NOMO-1 treated with DMSO at 0.1 percent for 48 hours (cell line): Measurements from ENCODE around the gene SHC2.
"Not testable (repeated sequence)": the region's sequence is repeated elsewhere in the genome, so short reads cannot be mapped to it uniquely, and the experiment has no call there.

Source experiments
- DNase-seq: peaks from one replicate; lab custom pipeline; 2025; ENCODE audit not compliant: unreplicated experiment; lab: John Stamatoyannopoulos, UW

SHC2 gene

DNA sequence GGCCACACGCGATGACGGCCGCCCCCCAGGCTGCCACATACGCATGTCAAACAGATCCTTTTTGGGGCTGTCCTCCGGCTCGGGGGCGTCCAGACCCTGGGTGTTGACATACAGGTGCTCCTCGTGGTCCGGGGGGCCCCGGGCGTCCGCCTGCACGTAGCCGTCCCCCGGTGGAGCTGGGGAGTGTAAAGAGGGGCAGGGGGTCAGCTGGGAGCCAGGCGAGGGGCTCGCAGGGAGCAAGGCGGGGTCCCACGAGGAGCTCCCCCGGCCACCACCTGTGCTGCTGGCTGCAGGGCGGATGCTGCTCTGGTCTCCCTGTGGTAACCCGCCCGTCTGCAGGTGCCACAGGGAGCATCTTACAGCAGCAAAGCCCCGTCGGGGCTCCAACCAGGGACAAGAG is 35.8 kb downstream of the SHC2 start:
- no peak for DNase-seq

DNA sequence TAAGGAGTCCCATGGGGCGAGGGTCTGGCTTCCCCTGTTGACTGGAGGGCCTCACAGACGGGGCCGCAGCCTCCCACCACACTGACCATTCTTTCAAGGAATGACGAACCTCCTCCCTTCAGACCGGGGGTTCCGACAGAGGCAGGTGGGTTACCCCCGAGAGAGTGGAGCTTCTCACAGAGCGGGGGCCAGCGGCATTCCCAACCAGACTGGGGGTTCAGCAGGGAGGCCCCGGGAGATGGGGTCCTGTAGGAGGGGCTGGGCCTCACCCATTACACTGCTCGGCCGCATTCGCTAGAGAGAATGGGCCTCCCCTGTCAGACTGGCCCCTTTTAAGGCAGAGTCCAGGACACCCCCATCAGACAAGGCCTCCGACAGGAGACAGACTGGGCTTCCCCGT is 36.3 kb downstream of the SHC2 start:
- no peak for DNase-seq

DNA sequence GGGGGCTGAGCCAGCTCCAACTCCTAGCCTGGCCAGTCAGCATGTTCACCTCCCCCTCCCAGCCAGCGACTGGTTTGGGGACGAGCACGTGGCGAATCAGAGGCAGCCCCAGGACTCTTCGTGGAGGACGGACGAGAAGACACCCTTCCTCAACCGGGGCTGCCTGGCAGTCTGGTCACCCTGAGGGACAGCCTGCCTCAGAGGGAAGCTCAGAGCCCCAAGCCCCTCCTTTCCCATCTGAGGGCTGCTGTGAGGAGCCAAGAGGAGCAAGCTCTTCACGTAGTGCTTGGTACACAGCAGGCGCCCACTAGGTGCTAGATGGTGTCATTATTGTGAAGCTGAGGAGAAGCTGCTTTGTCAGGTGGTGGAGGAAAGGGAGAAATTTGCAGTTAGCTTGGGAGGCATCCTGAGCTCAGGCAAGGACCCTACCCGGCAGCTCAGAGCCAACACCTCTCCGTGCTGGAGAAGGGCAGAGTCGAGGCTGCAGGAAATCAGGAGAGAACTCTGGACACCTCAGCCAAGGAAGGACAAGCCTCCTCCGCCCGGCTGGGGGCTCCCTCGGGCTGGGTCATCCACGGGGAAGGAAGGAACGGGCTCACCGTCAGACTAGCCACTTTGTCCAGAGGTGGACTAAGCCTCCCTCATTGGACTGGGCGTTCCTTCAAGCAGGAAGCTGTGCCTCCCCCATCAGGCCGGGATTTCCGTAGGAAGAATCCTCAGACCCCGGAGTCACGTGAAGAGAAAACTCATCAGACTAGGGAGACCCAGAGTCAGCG is 37.0 kb downstream of the SHC2 start:
- DNase-seq = no peak

DNA sequence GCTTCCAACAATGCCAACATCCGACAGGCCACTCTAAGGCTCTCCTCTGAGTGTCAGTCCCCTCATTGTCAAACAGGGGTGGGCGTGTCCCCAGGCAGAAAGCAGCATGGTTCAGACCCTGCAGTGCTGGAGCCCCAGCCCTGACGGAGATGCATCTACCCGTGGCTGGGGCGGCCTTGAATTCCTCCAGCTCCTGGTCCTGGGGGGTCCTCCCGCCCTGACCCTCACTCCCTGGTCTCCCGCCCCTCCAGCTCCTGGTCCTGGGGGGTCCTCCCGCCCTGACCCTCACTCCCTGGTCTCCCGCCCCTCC is 38.0 kb downstream of the SHC2 start:
- DNase-seq = not testable (repeated sequence)

DNA sequence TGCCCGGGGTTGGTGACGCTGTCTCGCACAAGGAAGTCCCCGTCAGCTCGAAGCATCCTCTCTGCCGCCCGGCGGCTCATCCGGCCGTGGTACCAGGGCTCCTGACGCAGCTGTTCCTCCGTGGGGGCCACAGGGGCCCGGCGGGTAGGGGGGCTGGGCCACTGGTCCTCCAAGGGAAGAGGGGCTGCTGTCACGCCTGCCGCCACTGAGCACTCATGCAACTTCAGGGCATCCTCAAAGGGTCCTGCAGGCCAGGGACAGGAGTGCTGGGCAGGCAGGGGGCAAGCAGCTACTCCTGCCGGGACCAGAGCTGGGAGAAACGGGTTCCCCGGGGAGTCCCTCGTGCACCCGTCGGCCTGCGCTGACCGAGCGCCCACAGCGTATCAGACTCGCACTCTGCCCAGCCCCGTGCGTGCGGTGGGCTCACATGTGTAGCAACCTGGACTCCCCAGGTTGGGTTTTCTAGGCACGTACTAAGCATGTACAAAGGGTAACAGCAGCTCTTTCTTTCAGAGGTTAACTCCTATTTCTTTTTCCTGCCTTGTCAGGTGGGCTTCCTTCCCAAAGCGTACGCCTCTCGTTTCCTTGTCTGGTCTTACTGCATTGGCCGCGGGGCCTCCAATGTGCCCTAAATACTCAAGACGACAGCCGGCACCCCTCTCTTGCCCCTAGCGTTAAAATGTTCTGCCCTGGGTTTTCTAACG is 38.5 kb downstream of the SHC2 start:
- no peak for DNase-seq

DNA sequence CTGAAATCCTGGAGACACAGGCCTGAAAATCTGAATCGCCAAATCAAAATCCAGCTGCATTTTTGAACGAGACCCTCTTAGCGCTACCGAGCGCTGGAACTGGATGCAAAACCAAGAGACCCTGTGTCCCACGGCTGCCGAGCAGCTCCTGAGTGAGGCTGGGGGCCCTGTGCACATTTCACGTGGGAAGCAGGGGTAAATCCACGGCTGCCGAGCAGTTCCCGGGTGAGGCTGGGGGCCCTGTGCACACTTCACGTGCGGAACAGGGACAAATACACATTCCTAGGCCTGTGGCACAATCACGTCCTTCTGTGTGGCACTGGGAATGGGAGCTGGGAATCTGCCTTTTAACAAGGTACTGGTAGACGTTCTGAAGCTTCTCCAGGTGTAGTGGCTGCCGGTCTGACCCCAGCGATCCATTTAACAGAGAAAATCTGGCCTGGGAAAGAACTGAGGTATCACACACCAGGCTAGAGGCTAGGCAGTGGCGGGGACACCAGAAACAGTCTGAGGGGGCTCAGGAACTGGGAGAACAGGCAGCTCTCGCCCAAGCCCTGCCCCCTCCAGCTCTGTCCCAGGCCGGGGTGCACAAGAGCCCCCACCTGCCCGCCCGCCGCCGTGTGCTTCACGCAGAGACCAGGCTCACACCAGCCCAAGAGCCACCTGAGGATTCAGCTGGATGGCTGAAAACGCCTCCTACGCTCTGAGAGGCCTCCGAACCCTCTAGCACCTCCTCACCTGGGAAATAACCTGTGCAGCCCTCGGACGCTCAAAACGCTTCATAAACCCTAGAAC is 40.9 kb downstream of the SHC2 start:
- DNase-seq = no peak

DNA sequence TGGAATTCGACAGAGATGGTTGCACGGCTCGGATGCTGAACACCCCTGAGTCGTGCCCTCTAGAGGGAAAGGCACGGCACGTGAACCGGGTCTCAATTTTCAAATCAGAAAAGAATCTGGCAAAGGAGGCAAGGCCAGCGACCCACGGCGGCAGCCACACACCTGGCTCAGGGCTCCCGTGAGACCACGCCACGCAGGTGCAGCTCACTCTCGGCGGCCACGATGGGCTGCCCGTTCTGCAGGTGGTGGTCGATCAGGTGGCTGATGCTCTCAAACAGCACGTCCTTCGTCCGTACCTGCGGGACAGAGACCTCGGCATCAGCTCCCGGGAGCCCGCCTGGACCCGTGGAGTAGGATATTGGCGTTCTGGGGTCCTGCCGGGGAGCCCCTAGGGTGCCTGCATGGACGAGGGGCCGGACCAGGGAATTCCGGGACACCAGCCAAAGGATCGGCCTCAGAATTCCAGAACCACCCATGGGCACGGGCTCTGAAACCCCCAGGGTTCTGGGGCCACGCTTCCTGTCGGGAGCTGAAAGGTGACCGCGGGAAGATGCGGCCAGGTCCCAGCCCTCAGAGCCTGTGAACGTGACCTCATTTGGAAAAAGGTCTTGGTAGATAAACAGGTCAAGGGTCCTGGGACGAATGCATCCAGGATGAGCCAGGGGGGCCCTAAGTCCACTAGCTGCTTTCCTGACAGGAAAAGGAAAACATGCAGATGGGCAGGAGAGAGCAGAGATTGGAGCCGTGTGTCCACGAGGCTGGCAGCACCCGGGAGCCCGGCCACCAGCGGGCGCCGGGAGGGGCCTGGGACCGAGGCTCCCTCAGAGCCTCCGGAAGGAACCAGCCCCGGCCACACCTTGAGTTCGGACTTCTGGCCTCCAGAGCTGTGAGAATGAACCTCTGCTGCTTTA is 41.8 kb downstream of the SHC2 start:
- DNase-seq = no peak

DNA sequence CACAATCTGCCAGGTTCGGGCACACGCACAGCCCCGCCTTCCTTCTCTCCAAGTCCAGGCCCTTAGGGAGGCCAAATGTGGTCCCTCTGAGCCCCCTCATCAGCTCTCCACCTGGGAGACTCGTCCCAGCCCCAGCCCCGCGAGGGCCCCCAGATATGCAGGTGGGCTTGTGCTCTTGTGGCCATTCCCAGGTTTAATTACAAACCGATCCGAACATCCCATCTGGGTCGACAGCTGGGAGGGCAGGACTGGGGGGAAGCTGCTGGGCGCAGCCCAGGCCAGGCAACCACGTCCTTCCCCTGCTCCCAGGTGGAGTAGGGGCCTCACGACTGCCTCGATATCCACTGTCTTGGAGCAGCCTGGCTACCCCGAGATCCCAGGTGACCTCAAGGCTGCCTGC is 44.4 kb downstream of the SHC2 start:
- DNase-seq = no peak

DNA sequence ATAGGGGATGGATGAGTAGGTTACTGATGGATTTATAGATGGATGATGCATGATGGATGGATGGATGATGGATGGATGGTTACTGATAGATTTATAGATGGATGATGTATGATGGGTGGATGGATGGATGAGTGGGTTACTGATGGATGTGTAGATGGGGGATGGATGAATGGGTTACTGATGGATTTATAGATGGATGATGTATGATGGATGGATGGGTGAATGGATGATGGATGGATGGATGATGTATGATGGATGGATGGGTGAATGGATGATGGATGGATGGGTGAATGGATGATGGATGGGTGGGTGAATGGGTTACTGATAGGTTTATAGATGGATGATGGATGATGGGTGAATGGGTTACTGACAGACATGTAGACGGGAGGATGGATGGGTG is 45.5 kb downstream of the SHC2 start:
- DNase-seq = no peak

DNA sequence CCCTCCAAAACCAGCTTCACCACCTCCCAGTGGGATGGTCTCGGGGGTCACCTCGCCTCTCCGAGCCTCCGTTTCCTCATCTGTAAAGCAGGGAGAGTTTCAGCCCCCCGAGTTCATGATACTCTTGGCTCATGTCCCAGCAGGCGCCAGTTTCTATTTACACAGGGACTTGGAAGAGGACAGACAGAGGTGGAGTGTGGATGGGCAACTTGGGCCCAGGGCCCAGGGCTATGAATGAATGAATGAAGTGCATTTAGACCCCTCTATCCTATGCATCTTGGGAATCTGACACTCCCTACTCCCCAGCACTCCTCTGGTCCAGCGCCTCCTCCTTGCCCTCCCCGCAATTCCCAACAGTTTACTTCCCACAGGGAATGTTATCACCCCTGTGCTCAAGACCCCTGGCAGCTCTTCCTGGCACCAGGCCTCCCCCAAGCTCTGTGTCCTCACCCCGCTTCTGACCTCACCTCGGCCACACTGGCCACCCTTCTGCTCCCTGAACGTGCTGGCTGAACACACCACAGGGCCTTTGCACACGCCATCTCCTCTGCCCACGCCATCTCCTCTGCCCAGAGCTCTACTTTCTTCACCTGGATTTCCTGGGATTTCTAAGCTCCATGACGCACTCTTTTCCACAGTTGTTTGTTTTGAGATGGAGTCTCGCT is 46.9 kb downstream of the SHC2 start:
- no peak for DNase-seq

DNA sequence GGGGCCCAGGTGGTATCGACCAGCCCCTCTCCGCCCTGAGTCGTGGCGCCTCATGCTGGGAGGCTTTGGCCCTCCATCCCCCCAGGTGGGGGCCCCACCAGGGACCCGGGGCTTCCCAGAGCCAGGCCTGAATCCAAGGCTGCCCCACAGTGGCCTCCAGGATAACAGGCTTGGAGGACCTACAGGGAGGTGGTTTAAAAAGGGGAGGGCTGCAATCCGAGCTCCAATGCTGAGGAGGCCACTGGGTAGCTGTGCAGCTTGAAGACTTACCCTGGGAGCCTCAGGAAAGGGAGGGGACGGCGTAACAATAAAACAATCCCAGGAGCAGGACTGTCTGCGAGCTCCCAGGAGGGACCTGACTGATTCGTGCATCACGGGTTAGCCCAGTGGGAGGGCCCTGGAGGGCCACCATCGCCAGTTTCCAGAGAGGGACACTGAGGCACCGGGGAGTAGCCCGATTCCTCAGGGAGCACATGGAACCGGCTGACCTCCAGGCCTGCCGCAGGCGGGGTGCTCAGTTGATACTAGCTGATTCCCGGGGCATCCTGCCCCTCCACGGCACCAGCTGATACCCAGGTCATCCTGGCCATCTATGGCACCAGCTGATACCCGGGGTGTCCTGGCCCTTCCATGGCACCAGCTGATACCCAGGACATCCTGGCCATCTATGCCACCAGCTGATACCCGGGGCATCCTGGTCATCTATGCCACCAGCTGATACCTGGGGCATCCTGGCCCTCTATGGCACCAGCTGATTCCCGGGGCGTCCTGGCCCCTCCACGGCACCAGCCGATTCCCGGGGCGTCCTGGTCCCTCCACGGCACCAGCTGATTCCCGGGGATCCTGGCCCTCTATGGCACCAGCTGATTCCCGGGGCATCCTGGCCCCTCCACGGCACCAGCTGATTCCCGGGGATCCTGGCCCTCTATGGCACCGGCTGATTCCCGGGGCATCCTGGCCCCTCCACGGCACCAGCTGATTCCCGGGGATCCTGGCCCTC is 48.2 kb downstream of the SHC2 start:
- no peak for DNase-seq

DNA sequence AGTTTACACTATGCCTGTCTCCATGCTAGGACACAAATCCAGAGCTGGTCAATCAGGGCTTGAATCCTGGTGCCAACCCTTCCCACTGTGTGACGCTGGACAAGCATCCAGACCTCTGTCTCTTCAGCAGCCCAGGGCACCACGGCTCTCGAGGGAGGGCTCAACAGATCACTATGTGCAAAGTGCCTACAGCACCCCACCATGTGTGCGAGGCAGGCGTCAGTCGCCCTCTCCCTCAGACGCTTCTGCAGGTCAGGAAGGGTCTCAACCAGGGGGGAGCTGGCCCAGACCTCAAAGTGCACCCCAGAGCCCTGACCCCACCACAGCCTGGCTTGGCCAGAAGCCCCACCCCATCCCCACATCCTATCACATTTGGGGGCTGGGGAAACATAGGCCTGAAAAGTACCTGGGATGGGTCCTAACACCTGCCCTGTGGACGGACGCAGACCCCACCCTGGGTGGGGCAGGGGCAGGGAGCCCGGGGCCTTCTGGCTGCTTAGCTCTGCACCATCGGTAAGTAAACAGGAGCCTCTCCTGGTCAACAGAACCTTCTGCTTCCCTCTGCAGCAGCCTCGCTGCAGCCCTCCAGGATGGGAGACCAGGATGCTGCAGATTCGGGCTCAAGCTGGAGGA is 49.0 kb downstream of the SHC2 start:
- DNase-seq = no peak

DNA sequence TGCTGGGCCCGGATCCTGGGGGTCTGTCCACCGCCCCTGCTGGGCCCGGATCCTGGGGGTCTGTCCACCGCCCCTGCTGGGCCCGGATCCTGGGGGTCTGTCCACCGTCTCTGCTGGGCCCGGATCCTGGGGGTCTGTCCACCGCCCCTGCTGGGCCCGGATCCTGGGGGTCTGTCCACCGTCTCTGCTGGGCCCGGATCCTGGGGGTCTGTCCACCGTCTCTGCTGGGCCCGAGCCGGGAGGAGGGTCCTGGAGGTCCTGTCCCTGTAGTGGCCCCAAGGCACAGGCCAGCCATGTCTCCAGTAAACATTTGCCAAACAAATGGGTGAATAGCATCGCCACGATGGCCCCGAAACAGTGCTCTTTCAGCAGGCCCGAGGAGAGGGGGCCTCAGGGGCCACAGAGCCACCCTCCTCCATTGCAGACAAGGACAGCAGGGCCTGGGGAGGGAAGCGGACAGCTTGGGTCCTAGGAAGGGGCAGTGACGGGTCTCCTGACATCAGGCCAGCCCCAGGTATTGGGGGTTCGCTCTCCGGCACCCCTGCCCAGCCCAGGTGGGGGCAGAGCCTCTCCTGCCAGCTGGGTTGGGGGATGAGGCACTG is 49.6 kb downstream of the SHC2 start:
- DNase-seq = not testable (repeated sequence)

DNA sequence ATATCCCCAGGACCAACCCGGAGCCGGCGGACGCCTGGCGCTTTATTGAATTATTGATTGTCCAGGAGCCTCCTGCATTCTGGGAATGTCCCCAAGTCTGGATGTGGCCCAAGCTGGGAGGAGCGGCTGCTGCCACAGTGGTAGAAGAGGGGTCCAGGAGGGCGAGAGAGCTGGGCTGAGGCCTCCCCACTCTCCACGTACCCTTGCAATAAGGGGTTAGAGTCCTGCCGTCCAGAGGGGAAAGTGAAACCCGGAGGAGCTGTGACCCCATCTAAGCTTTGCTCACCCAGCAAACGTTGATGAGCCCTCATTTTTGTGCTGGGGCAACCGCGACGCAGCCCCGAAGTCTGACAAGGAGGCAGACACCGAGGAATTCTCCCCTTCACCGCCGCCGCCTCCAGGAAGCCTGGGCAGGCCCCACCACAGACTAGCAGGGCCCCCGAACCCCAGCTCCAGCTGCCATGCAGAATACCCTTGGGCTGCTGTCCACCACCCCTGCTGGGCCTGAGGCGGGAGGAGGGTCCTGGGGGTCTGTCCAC is 50.5 kb downstream of the SHC2 start:
- DNase-seq = no peak

DNA sequence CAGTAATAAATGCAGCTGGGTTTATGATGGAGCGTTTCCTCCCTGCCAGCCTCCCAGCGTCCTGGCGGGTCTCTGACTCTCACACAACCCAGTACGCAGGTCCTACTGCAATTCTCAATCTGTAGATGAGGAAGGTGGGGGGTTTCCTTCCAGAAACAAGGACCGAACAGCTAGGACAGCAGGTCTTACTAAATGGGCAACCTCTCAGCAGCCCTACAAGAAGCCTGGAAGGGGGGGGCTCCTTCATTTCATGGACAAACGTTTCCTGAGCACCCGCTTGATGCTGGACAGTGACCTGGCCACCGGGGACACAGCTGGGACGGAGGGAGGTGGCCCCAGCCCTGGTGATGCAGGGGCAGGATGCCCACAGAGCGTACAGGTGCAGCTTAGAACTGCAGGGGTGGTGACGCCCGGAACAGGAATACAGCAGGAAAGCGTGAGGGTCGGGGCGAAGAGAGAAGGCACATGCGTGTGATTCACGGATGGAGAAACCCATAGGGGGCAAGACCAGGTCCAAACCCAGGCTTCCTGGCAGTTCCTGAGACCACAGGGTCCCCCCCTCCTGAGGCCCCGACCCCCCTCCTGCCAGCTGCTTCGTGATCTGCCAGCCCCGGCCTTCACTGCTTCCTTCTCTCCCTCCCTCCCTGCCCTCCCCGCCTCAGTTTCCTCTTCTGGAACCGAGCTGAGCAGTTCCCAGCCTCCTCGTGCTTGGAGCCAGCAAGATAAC is 51.2 kb downstream of the SHC2 start:
- DNase-seq = no peak

DNA sequence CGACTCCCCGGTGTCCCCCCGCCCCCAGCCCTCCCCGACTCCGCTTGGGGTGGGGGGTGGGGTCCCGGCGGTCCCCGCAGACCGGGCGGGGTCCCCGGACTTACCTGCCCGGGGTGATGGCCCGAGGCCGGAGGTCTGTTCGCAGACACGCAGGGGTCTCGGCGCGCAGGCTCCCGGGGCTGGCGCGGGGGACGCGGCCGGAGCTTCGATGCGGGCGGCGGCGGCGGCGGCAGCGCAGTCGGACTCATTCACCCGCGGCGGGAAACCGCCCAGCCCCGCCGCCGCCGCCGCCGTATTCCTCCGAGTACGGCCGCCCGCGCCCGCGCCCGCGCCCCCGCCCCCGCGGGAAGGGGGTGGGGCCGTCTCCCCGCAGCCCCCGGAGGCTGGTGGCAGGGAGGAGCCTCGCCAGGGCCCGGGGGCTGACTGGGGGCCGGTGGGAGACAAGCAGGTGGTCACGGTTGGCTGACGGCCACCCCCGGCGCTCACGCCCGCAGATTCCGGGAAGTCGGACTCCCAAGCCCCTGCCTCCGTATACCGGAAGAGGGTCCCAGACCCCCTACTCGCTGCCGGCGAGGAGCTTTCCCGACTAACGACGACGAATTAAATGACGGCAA is 51.8 kb downstream of the SHC2 start, which contains the start of gene C2CD4C:
C2CD4C (minus strand) TSS at position 246 of the 614 bp plus-strand sequence. CDS start 786 bp downstream, outside the sequence.
- DNase-seq = no peak

DNA sequence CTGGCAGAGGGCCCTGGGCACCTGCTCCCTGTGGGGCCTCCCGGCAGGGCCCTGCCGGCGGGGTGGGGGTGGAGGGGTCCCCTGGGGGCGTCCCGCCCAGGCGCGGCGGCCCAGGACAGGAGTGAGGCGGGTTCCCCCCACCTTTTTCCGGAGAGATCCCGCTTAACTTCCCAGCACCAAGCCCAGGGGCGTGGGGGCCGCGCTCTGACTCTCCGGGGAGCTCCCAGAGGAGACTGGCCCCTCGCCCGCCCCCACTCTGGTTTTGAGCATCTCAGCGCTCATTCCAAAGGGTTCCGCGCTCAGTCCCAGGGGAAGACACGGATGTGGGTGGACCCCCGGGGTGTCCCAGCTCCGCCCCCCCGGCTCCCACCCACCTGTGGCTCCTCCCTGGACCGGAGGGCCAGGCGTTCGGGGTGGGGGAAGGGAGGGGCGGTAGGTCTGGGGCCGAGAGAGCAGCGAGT is 52.4 kb downstream of the SHC2 start:
- DNase-seq = no peak
